SK-N-SH (cell line): ENCODE data around the gene MYO3A.

Source experiments
- CTCF ChIP-seq: fragments of 200-600 bp; sonication (generic); IDR thresholded peaks from 2 replicates; pipeline ENCODE4 v1.6.1; 2017; ENCODE audit warnings: antibody characterized with exemption, mild to moderate bottlenecking, moderate library complexity
- EP300 ChIP-seq, 2 experiments: IDR thresholded peaks; 2 replicates each; pipeline versions ENCODE4 v1.4.0 to v1.6.1; 2012; ENCODE audit warnings: borderline replicate concordance in 1 of 2, low read depth in 1 of 2, low read length in 1 of 2
- IRF3 ChIP-seq: fragments of 150-350 bp; IDR thresholded peaks from 2 replicates; pipeline ENCODE4 v1.6.1; 2016; ENCODE audit warnings: mild to moderate bottlenecking, low read depth, low read length
- RAD21 ChIP-seq: IDR thresholded peaks from 2 replicates; pipeline ENCODE4 v1.6.1; 2012; ENCODE audit warnings: mild to moderate bottlenecking, low read length
- REST ChIP-seq: IDR thresholded peaks from 2 replicates; pipeline ENCODE4 v1.6.1; 2012; ENCODE audit warnings: mild to moderate bottlenecking, low read depth, low read length, moderate library complexity
- RXRA ChIP-seq: IDR thresholded peaks from 2 replicates; pipeline ENCODE4 v1.4.0; 2012; ENCODE audit warnings: low read depth, mild to moderate bottlenecking, borderline replicate concordance
- SMC3 ChIP-seq: IDR thresholded peaks from 2 replicates; pipeline ENCODE4 v1.6.1; 2012; ENCODE audit warnings: low read depth, low read length, improper control_type of control experiment
- USF1 ChIP-seq: IDR thresholded peaks from 2 replicates; pipeline ENCODE4 v1.4.0; 2012; ENCODE audit warnings: low read depth, borderline replicate concordance
- YY1 ChIP-seq: IDR thresholded peaks from 2 replicates; pipeline ENCODE4 v1.4.0; 2012; ENCODE audit warnings: low read depth, mild to moderate bottlenecking

GRCh38 chr10:26221541-26221940 is 287.5 kb downstream of the MYO3A start:
- TF ChIP-seq CTCF (no peak), IRF3 (no peak), RXRA (no peak), REST (no peak), EP300 (IDR thresholded peaks at IDR 0.05; ENCODE audit: borderline replicate concordance in 1 of 2, low read depth in 1 of 2, low read length in 1 of 2) (no peak), YY1 (no peak), USF1 (no peak), RAD21 (no peak), SMC3 (no peak)
